CD4-positive, alpha-beta T cell treated with Interleukin-4 for 4 hours (primary cell): ENCODE results near the gene ZFYVE16.
"Not testable (repeated sequence)": the region's sequence is repeated elsewhere in the genome, so short reads cannot be mapped to it uniquely, and the experiment has no call there.

Experiments
- DNase-seq: peaks from one replicate; pipeline ENCODE4 v3.0.0-alpha.2; 2020

ZFYVE16 gene

GRCh38 chr5:80491296-80491695 lies 83.4 kb downstream of the ZFYVE16 start:
- no peak for DNase-seq

- no peak for DNase-seq
Measured at GRCh38 chr5:80492741-80493140, 84.9 kb downstream of the ZFYVE16 start.

GRCh38 chr5:80493443-80493842 lies 85.6 kb downstream of the ZFYVE16 start:
- DNase-seq, result not testable (repeated sequence)

GRCh38 chr5:80495891-80496290 lies 88.0 kb downstream of the ZFYVE16 start:
- DNase-seq, result no peak

- DNase-seq, result no peak
Measured at GRCh38 chr5:80502800-80503199, 94.9 kb downstream of the ZFYVE16 start.

GRCh38 chr5:80503641-80504040 lies 95.8 kb downstream of the ZFYVE16 start:
- DNase-seq, result no peak

GRCh38 chr5:80504833-80505232 lies 97.0 kb downstream of the ZFYVE16 start:
- DNase-seq, result no peak

- no peak for DNase-seq
Measured at GRCh38 chr5:80507663-80508062, 99.8 kb downstream of the ZFYVE16 start.

GRCh38 chr5:80508844-80509243 lies 101.0 kb downstream of the ZFYVE16 start:
- no peak for DNase-seq

GRCh38 chr5:80509362-80509761 lies 101.5 kb downstream of the ZFYVE16 start:
- DNase-seq, result no peak

GRCh38 chr5:80516826-80517225 lies 109.0 kb downstream of the ZFYVE16 start:
- DNase-seq, result no peak
